HepG2 (cell line): ENCODE measurements around the gene SERPINB1. TPM values are rescaled to one million over a fixed set of nuclear protein-coding genes. Genes with fewer than 3 reads are reported as not detected.

Experiments used
- CBX5 ChIP-seq: sonication (generic); formaldehyde crosslinking; IDR thresholded peaks from 2 replicates; pipeline ENCODE4 v1.4.0; 2020; ENCODE audit warnings: missing genetic modification reagents, borderline replicate concordance
- CREB1 ChIP-seq, 2 experiments: fragments of 450-650 bp in 1 of 2; IDR thresholded peaks; 2 replicates each; pipeline ENCODE4 v1.6.1; 2016 to 2017; ENCODE audit warnings: control low read depth in 1 of 2, mild to moderate bottlenecking in 1 of 2, missing compliant biosample characterization in 1 of 2, missing genetic modification characterization in 1 of 2
- EZH2 ChIP-seq: conservative IDR thresholded peaks from 2 replicates; pipeline ENCODE4 v1.6.1; 2012; ENCODE audit warnings: mild to moderate bottlenecking, low read depth, low read length, moderate library complexity
- HMG20B ChIP-seq: conservative IDR thresholded peaks from 2 replicates; pipeline ENCODE4 v1.6.1; 2016; ENCODE audit warnings: missing genetic modification reagents, missing compliant biosample characterization
- KAT7 ChIP-seq: IDR thresholded peaks from 2 replicates; pipeline ENCODE4 v1.6.1; 2018; ENCODE audit warnings: borderline replicate concordance, missing compliant biosample characterization
- MAZ ChIP-seq, 2 experiments: sonication (generic) in 1 of 2; formaldehyde crosslinking in 1 of 2; IDR thresholded peaks; 2 replicates each; pipeline versions ENCODE4 v1.5.0 to v1.6.1; 2012 to 2020; ENCODE audit warnings: low read depth in 2 of 2, mild to moderate bottlenecking in 2 of 2, borderline replicate concordance in 1 of 2, improper control_type of control experiment in 1 of 2, low read length in 1 of 2, missing genetic modification reagents in 1 of 2, moderate library complexity in 1 of 2
- MED1 ChIP-seq: sonication (generic); formaldehyde crosslinking; IDR thresholded peaks from 2 replicates; pipeline ENCODE4 v1.4.0; 2020; ENCODE audit warnings: missing genetic modification reagents
- RORA ChIP-seq: sonication (generic); formaldehyde crosslinking; IDR thresholded peaks from 2 replicates; pipeline ENCODE4 v1.5.0; 2020; ENCODE audit warnings: mild to moderate bottlenecking, missing genetic modification reagents, moderate library complexity
- SNRNP70 ChIP-seq: fragments of 200-400 bp; formaldehyde crosslinking; IDR thresholded peaks from 2 replicates; pipeline ENCODE4 v1.6.1; 2017; ENCODE audit warnings: mild to moderate bottlenecking, low read depth, low read length, moderate library complexity
- ZFP90 ChIP-seq: sonication (generic); formaldehyde crosslinking; IDR thresholded peaks from 2 replicates; pipeline ENCODE4 v1.8.0; 2022; ENCODE audit warnings: missing genetic modification reagents, mild to moderate bottlenecking, inconsistent platforms, borderline replicate concordance
- ZKSCAN8 ChIP-seq: IDR thresholded peaks from 2 replicates; pipeline ENCODE4 v1.6.1; 2016; ENCODE audit warnings: borderline replicate concordance, missing genetic modification reagents, missing compliant biosample characterization
- ZNF143 ChIP-seq: sonication (generic); formaldehyde crosslinking; IDR thresholded peaks from 2 replicates; pipeline ENCODE4 v1.4.0; 2020; ENCODE audit warnings: missing genetic modification reagents
- ZNF296 ChIP-seq: sonication (generic); formaldehyde crosslinking; conservative IDR thresholded peaks from 2 replicates; pipeline ENCODE4 v1.5.0; 2020; ENCODE audit warnings: mild to moderate bottlenecking, missing genetic modification reagents
- ZNF564 ChIP-seq: sonication (generic); formaldehyde crosslinking; IDR thresholded peaks from 2 replicates; pipeline ENCODE4 v1.8.1; 2023; ENCODE audit warnings: mild to moderate bottlenecking, missing genetic modification reagents
- ZZZ3 ChIP-seq: sonication (generic); formaldehyde crosslinking; IDR thresholded peaks from 2 replicates; pipeline ENCODE4 v1.4.0; 2020; ENCODE audit warnings: missing genetic modification reagents, mild to moderate bottlenecking, borderline replicate concordance
- polyA plus RNA-seq, 8 experiments: library from polyadenylated mRNA; depleted of rRNA in 3 of 8; stranded (reverse) in 7 of 8; unstranded in 1 of 8; fragments of >200 nt; fragmentation: Illumina TruSeq in 4 of 8; extraction: Trizol in 4 of 8; gene quantifications; 2 replicates each; pipeline versions ENCODE4 v1.2.1 to v1.2.3, GENCODE V29; 2011 to 2016; ENCODE audit warnings: low read depth in 4 of 8, missing spikeins in 1 of 8, mixed read lengths in 1 of 8; ENCODE audit not compliant: insufficient read depth in 1 of 8
- total RNA-seq, 5 experiments: library from RNA; depleted of rRNA; stranded (reverse); fragments of >200 nt; fragmentation: Illumina TruSeq; extraction: Trizol; gene quantifications; 2 replicates each; pipeline ENCODE4 v1.2.3, GENCODE V29; 2016; ENCODE audit warnings: low read depth in 1 of 5
- TF ChIP-seq, protein P1 (sequence below): sonication (generic); formaldehyde crosslinking; IDR thresholded peaks from 2 replicates; pipeline ENCODE4 v1.8.0; 2023; ENCODE audit warnings: mild to moderate bottlenecking, missing genetic modification reagents
- TF ChIP-seq, protein P2 (sequence below): sonication (generic); formaldehyde crosslinking; IDR thresholded peaks from 2 replicates; pipeline ENCODE4 v1.4.0; 2020; ENCODE audit warnings: missing genetic modification reagents
- TF ChIP-seq, protein P3 (sequence below): sonication (generic); formaldehyde crosslinking; IDR thresholded peaks from 2 replicates; pipeline ENCODE4 v1.4.0; 2020; ENCODE audit warnings: mild to moderate bottlenecking, missing genetic modification reagents
- TF ChIP-seq, protein P4 (sequence below): IDR thresholded peaks from 2 replicates; pipeline ENCODE4 v1.6.1; 2012; ENCODE audit warnings: low read length, improper control_type of control experiment

The SERPINB1 gene
- total and polyA plus RNA-seq, 2 of the 13 experiments (the other 11 are each of a cell fraction or from before 2014, with no cell fraction given) = 41.4 to 60.5 TPM

DNA sequence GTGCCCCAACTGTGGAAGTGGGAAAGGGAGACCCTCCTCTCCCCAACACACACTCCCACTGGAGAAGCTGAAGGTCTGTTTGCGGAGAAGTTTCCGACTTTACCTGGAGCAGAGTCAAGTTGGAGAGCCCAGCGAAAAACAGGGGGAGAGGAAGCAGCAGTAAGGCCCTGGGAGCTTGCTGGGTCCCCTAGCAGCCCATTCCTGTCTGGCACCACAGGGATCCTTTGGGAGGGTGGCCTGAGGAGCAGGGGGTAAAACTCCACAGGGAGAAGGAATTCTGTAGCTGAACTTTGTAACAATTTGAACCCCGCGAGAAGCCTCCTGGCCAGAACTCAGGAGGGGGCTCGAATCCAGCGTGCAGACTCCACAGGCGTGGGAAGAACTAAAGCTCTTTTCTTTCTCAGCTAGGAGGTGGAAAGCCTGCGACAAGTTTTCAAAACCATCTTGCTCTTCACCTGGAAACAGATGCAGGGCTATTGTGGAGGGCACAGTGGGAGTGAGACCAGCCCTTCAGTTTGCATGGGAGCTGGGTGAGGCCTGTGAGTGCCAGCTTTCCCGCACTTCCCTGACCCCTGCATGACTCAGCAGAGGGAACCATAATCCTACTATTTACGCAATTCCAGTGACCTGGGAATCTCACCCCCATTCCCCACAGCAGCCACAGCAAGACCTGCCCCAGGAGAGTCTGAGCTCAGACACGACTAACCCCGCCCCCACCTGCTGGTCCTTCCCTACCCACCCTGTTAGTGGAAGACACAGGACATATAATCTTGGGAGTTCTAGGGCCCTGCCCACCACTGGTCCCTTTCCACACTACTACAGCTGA is 35.6 kb upstream of the SERPINB1 start (continued):
- TF ChIP-seq HMG20B (CRISPR knock-in tag) (peak; percentile 59; the same call in 1 of the 2 replicates), ZNF564 (0 out of 2 replicates have a peak, but pooled peaks have one; percentile 3), EZH2 (no peak), CBX5 (CRISPR knock-in tag) (peak; percentile 59; the same call in 1 of the 2 replicates), ZFP90 (CRISPR knock-in tag) (no peak), RORA (CRISPR knock-in tag) (no peak), ZNF143 (no peak), ZZZ3 (CRISPR knock-in tag) (no peak), ZKSCAN8 (CRISPR knock-in tag) (no peak), SNRNP70 (no peak), CREB1 (IDR thresholded peaks at IDR 0.05) (no peak), CREB1 (CRISPR knock-in tag; IDR thresholded peaks at IDR 0.05) (no peak), KAT7 (no peak), MAZ (IDR thresholded peaks at IDR 0.05; ENCODE audit: borderline replicate concordance, low read depth, low read length) (no peak), MAZ (CRISPR knock-in tag; IDR thresholded peaks at IDR 0.05; ENCODE audit: low read depth) (peak; percentile 34), ZNF296 (CRISPR knock-in tag) (no peak), MED1 (peak; percentile 80)
- TF ChIP-seq, protein P1, sequence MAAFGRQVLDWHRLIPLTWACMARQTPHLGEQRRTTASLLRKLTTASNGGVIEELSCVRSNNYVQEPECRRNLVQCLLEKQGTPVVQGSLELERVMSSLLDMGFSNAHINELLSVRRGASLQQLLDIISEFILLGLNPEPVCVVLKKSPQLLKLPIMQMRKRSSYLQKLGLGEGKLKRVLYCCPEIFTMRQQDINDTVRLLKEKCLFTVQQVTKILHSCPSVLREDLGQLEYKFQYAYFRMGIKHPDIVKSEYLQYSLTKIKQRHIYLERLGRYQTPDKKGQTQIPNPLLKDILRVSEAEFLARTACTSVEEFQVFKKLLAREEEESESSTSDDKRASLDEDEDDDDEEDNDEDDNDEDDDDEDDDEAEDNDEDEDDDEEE (CRISPR knock-in tag) = peak; percentile 77; the same call in 1 of the 2 replicates
- TF ChIP-seq, protein P2, sequence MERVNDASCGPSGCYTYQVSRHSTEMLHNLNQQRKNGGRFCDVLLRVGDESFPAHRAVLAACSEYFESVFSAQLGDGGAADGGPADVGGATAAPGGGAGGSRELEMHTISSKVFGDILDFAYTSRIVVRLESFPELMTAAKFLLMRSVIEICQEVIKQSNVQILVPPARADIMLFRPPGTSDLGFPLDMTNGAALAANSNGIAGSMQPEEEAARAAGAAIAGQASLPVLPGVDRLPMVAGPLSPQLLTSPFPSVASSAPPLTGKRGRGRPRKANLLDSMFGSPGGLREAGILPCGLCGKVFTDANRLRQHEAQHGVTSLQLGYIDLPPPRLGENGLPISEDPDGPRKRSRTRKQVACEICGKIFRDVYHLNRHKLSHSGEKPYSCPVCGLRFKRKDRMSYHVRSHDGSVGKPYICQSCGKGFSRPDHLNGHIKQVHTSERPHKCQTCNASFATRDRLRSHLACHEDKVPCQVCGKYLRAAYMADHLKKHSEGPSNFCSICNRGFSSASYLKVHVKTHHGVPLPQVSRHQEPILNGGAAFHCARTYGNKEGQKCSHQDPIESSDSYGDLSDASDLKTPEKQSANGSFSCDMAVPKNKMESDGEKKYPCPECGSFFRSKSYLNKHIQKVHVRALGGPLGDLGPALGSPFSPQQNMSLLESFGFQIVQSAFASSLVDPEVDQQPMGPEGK (CRISPR knock-in tag) = peak; percentile 61
- TF ChIP-seq, protein P3, sequence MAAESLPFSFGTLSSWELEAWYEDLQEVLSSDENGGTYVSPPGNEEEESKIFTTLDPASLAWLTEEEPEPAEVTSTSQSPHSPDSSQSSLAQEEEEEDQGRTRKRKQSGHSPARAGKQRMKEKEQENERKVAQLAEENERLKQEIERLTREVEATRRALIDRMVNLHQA (CRISPR knock-in tag) = no peak
- TF ChIP-seq, protein P4, sequence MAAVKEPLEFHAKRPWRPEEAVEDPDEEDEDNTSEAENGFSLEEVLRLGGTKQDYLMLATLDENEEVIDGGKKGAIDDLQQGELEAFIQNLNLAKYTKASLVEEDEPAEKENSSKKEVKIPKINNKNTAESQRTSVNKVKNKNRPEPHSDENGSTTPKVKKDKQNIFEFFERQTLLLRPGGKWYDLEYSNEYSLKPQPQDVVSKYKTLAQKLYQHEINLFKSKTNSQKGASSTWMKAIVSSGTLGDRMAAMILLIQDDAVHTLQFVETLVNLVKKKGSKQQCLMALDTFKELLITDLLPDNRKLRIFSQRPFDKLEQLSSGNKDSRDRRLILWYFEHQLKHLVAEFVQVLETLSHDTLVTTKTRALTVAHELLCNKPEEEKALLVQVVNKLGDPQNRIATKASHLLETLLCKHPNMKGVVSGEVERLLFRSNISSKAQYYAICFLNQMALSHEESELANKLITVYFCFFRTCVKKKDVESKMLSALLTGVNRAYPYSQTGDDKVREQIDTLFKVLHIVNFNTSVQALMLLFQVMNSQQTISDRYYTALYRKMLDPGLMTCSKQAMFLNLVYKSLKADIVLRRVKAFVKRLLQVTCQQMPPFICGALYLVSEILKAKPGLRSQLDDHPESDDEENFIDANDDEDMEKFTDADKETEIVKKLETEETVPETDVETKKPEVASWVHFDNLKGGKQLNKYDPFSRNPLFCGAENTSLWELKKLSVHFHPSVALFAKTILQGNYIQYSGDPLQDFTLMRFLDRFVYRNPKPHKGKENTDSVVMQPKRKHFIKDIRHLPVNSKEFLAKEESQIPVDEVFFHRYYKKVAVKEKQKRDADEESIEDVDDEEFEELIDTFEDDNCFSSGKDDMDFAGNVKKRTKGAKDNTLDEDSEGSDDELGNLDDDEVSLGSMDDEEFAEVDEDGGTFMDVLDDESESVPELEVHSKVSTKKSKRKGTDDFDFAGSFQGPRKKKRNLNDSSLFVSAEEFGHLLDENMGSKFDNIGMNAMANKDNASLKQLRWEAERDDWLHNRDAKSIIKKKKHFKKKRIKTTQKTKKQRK = no peak
